ENCODE data around the gene NDEL1. TPM values are rescaled to one million over a fixed set of nuclear protein-coding genes. Genes with fewer than 3 reads are reported as not detected.
A peak's percentile ranks its signal among the peaks of the same experiment; 100 is the strongest.

NDEL1 gene
- total RNA-seq, 1 donor from 2014 or later: 66.5 TPM

DNA sequence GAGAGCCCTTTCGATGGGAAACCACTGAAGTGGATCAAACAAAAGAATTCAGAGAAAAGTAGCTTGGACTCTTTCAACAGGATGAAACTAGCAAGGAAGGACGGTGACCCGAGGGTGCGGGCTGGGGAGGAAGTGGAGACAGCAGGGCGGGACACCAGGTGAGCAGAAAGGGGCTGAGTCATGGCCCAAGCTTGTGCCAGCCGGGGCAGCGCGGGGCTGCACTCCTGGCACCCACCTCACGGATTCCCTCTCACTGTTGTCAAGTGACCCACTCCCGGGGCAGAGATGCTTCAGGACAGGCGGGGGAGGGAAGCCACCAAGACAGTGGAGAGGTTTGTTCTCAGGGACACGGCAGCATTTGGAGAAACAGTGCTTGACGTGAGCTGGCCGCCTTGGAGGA, 27.3 kb upstream of the NDEL1 start:
- Histone ChIP-seq H3K4me3 (no peak overlapping the region), H3K9me3 (no peaks in the 10 kb centered on the region), H3K4me1 (peaks cover 9% of the 10 kb centered on the region), H3K36me3 (no peaks in the 10 kb centered on the region), H3K27me3 (no peaks in the 10 kb centered on the region), H3K27ac (no peak overlapping the region)
- TF ChIP-seq, protein P1, sequence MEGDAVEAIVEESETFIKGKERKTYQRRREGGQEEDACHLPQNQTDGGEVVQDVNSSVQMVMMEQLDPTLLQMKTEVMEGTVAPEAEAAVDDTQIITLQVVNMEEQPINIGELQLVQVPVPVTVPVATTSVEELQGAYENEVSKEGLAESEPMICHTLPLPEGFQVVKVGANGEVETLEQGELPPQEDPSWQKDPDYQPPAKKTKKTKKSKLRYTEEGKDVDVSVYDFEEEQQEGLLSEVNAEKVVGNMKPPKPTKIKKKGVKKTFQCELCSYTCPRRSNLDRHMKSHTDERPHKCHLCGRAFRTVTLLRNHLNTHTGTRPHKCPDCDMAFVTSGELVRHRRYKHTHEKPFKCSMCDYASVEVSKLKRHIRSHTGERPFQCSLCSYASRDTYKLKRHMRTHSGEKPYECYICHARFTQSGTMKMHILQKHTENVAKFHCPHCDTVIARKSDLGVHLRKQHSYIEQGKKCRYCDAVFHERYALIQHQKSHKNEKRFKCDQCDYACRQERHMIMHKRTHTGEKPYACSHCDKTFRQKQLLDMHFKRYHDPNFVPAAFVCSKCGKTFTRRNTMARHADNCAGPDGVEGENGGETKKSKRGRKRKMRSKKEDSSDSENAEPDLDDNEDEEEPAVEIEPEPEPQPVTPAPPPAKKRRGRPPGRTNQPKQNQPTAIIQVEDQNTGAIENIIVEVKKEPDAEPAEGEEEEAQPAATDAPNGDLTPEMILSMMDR (IDR thresholded peaks at IDR 0.05): no peak
- no peak for TF ChIP-seq POLR2A (IDR thresholded peaks at IDR 0.05)
- no peak for TF ChIP-seq POLR2AphosphoS5 (IDR thresholded peaks at IDR 0.05; ENCODE audit: insufficient read depth in 1 of 2, low read depth in 1 of 2)
- intact Hi-C loops (cut with DNase I): no loop called here
- no peak for DNase-seq (ENCODE audit: extremely low spot score in 2 of 2)

DNA sequence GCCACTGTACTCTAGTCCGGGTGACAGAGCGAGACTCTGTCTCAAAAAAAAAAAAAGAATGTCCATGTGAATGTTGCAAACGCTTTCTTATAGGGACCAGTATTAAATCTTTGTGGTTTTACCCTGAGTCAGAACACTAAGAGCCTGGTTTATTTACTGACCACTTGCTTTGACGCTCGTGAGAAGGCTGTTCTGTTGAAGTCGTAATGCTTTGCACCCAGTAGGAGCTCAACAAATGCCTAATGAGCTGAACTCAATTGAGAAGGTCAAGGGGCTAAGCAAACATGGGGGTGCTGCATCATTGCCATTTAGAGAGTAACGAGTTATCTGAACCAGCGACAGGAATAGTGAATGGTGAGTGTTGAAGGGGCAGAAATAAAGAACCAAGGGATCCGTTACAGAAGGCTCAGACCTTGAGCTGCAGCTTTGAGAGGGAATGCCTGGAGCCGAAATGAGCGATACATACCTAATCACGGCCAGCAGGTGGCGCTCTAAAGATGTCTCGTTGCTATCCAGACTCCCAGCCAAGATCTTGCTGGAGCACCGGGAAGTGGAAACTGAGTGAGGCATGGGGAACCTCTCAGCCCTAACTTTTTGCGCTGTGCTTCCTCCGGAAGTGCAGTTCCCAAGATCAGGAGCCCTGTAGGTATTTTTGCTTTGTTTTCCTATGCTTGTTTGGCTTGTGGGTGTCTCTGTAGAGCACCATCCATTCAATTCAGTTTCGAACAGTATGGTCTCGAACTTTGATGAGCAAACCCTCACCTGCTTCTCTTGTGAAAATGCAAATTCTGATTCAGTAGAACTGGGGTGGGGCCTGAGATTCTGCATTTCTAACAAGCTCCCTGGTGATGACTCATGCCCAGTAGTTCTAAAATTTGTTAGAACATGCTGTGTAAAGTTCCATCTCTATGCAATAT, 25.5 kb upstream of the NDEL1 start:
- Histone ChIP-seq H3K27ac (no peak overlapping the region), H3K9me3 (no peaks in the 10 kb centered on the region), H3K27me3 (no peaks in the 10 kb centered on the region), H3K36me3 (no peaks in the 10 kb centered on the region), H3K4me3 (no peak overlapping the region), H3K4me1 (peaks cover 9% of the 10 kb centered on the region)
- peak in 1 of 2 donors; percentile 54 for TF ChIP-seq POLR2AphosphoS5 (IDR thresholded peaks at IDR 0.05; ENCODE audit: insufficient read depth in 1 of 2, low read depth in 1 of 2)
- TF ChIP-seq, protein P1 (IDR thresholded peaks at IDR 0.05): peak; percentile 56 to 90 (median 89)
- no peak for TF ChIP-seq POLR2A (IDR thresholded peaks at IDR 0.05)
- intact Hi-C loops (cut with DNase I): loop anchor here (10.0 kb wide), 1 partner anchor 335 kb away; the partner anchor contains the start of gene CCDC42
- no peak for DNase-seq (ENCODE audit: extremely low spot score in 2 of 2)

DNA sequence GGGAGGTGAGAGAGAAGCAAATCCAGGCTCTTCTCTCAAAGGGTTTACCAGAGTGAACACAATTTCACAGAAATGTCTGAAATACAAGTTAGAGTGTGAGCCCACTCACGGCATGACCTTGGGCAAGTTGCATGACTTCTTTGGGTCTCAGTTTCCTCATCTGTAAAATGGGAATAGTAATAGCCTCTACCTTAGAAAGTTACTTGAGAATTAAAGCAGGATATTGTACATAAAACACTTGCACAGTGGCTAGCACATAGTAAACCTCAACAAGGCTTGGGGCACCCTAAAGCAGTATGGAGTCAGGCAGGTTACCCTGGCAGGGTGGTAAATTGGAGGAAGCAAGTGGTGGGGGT, 24.8 kb upstream of the NDEL1 start:
- Histone ChIP-seq H3K27ac (no peak overlapping the region), H3K27me3 (no peaks in the 10 kb centered on the region), H3K36me3 (no peaks in the 10 kb centered on the region), H3K4me1 (peaks cover 9% of the 10 kb centered on the region), H3K9me3 (no peaks in the 10 kb centered on the region), H3K4me3 (no peak overlapping the region)
- TF ChIP-seq, protein P1 (IDR thresholded peaks at IDR 0.05): no peak
- TF ChIP-seq POLR2A (IDR thresholded peaks at IDR 0.05): no peak
- TF ChIP-seq POLR2AphosphoS5 (IDR thresholded peaks at IDR 0.05; ENCODE audit: insufficient read depth in 1 of 2, low read depth in 1 of 2): no peak
- intact Hi-C loops (cut with DNase I): loop anchor here (10.0 kb wide), 1 partner anchor 334 kb away; the partner anchor contains the start of gene CCDC42
- no peak for DNase-seq (ENCODE audit: extremely low spot score in 2 of 2)

DNA sequence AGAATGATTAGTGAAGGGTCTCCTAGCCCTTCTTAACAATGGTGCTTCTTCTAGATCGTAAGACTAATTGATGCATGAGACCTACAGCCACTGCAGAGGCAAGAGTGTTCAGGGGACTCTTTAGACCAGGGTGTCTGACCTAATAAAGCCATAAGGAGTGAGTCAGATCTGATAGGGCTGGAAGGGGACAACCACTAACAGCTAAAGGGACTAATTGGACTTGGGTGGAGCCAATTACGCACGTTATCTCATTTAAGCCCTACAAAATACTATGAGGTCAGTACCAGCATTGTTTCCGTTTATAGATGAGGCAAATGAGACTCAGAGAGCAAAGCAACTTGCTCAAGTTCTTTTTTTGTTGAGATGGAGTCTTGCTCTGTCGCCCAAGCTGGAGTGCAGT, 23.6 kb upstream of the NDEL1 start:
- TF ChIP-seq POLR2A (IDR thresholded peaks at IDR 0.05) (no peak), POLR2AphosphoS5 (IDR thresholded peaks at IDR 0.05; ENCODE audit: insufficient read depth in 1 of 2, low read depth in 1 of 2) (no peak)
- TF ChIP-seq, protein P1 (IDR thresholded peaks at IDR 0.05): no peak
- intact Hi-C loops (cut with DNase I): loop anchor here (10.0 kb wide), 1 partner anchor 333 kb away; the partner anchor contains the start of gene CCDC42
- no peak overlapping the region for H3K27ac ChIP-seq

DNA sequence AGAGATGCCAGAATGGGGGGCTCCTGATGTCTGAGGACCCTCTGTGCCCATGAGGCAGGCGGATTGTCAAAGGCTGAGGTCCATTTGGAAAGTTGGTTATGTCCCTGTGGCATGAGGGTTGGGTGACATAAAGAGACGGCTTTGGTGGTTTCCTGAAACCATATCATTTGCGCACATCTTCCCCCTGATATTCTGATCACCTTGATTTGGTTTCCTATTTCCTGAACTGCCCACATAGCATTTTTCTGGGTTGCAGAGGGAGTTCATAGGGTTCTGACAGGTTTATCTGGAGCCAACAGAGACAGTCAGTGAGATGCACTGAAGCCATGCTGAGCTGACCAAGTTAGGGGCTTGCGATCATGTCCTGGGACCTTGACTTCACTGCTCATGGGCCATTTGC, 22.4 kb upstream of the NDEL1 start:
- no peaks in the 10 kb centered on the region for H3K27me3 ChIP-seq
- H3K4me1 ChIP-seq: peaks cover 9% of the 10 kb centered on the region
- intact Hi-C loops (cut with DNase I): loop anchor here (10.0 kb wide), 1 partner anchor 331 kb away; the partner anchor contains the start of gene CCDC42
- TF ChIP-seq, protein P1 (IDR thresholded peaks at IDR 0.05): no peak
- no peak for TF ChIP-seq POLR2AphosphoS5 (IDR thresholded peaks at IDR 0.05; ENCODE audit: insufficient read depth in 1 of 2, low read depth in 1 of 2)
- no peak for TF ChIP-seq POLR2A (IDR thresholded peaks at IDR 0.05)
- H3K4me3 ChIP-seq: no peak overlapping the region
- no peak for DNase-seq (ENCODE audit: extremely low spot score in 2 of 2)
- H3K27ac ChIP-seq: no peak overlapping the region
- no peaks in the 10 kb centered on the region for H3K36me3 ChIP-seq
- H3K9me3 ChIP-seq: no peaks in the 10 kb centered on the region

More for the DNA sequence above, 23.6 kb upstream of the NDEL1 start:
- Histone ChIP-seq H3K4me3 (no peak overlapping the region), H3K36me3 (no peaks in the 10 kb centered on the region), H3K27me3 (no peaks in the 10 kb centered on the region), H3K4me1 (peaks cover 9% of the 10 kb centered on the region), H3K9me3 (no peaks in the 10 kb centered on the region)
- no peak for DNase-seq (ENCODE audit: extremely low spot score in 2 of 2)
